Stimulated activated naive B cell treated with anti-CD40 and anti-IgM and Interleukin-4, amounts not matched to agents 10 μg/mL and 1 μg/mL and 100 μg/mL, for 72 hours (primary cell): ENCODE measurements around the gene EIF1B.

Source experiments
- ATAC-seq, 2 donors: fragments of 150-1000 bp; cut with Tn5 transposase; replicated peaks; 2 replicates each; pipeline ENCODE4 v1.10.0; 2021; ENCODE audit warnings: moderate library complexity in 1 of 2
- DNase-seq: peaks from one replicate; pipeline ENCODE4 v3.0.0; 2021
- H3K27ac Mint-ChIP-seq: one replicate; pipeline ENCODE4 v1.8.0; 2022; ENCODE audit warnings: mild to moderate bottlenecking, mixed read lengths
- H3K27me3 Mint-ChIP-seq, 2 donors: one replicate each; pipeline ENCODE4 v1.8.0; 2022; ENCODE audit warnings: mixed read lengths in 2 of 2
- H3K36me3 Mint-ChIP-seq, 2 donors: one replicate each; pipeline ENCODE4 v1.8.0; 2022; ENCODE audit warnings: mixed read lengths in 2 of 2, mild to moderate bottlenecking in 1 of 2
- H3K4me1 Mint-ChIP-seq, 2 donors: one replicate each; pipeline ENCODE4 v1.8.0; 2022; ENCODE audit warnings: mixed read lengths in 2 of 2, mild to moderate bottlenecking in 1 of 2
- H3K4me3 Mint-ChIP-seq, 2 donors: one replicate each; pipeline ENCODE4 v1.8.0; 2022; ENCODE audit warnings: mild to moderate bottlenecking in 2 of 2, mixed read lengths in 2 of 2, moderate library complexity in 1 of 2
- H3K9me3 Mint-ChIP-seq, 2 donors: one replicate each; pipeline ENCODE4 v1.8.0; 2022; ENCODE audit warnings: mixed read lengths in 2 of 2, mild to moderate bottlenecking in 1 of 2

EIF1B gene

GRCh38 chr3:40340541-40341170, 31.1 kb downstream of the EIF1B start:
- Mint-ChIP-seq H3K36me3 (no peaks in the 10 kb centered on the region), H3K9me3 (peaks cover 0 to 2% of the 10 kb centered on the region in 2 donors), H3K27ac (no peak overlapping the region), H3K27me3 (peaks cover 0 to 3% of the 10 kb centered on the region in 2 donors), H3K4me1 (peaks cover 0 to 3% of the 10 kb centered on the region in 2 donors), H3K4me3 (no peak overlapping the region)
- no peak for ATAC-seq
- DNase-seq: no peak

- H3K4me1 Mint-ChIP-seq: no peaks in the 10 kb centered on the region
- H3K36me3 Mint-ChIP-seq: no peaks in the 10 kb centered on the region
- H3K27ac Mint-ChIP-seq: no peak overlapping the region
- H3K9me3 Mint-ChIP-seq: peaks cover 0 to 2% of the 10 kb centered on the region in 2 donors
- peaks cover 0 to 3% of the 10 kb centered on the region in 2 donors for H3K27me3 Mint-ChIP-seq
- DNase-seq: no peak
- ATAC-seq: no peak
- H3K4me3 Mint-ChIP-seq: no peak overlapping the region
These were observed 32.2 kb downstream of the EIF1B start for GRCh38 chr3:40341671-40342070.

- no peak overlapping the region for H3K27ac Mint-ChIP-seq
- ATAC-seq (no peak), DNase-seq (no peak)
- peaks cover 4 to 11% of the 10 kb centered on the region in 2 donors for H3K9me3 Mint-ChIP-seq
- H3K4me3 Mint-ChIP-seq: no peak overlapping the region
- H3K36me3 Mint-ChIP-seq: peaks cover 0 to 3% of the 10 kb centered on the region in 2 donors
- H3K27me3 Mint-ChIP-seq: peaks cover 13 to 16% of the 10 kb centered on the region in 2 donors
- no peaks in the 10 kb centered on the region for H3K4me1 Mint-ChIP-seq
These were observed 41.0 kb downstream of the EIF1B start for GRCh38 chr3:40350529-40350928.

- DNase-seq: no peak
- Mint-ChIP-seq H3K36me3 (peaks cover 0 to 1% of the 10 kb centered on the region in 2 donors), H3K4me1 (no peaks in the 10 kb centered on the region), H3K9me3 (peaks cover 4 to 8% of the 10 kb centered on the region in 2 donors), H3K4me3 (no peak overlapping the region), H3K27me3 (peaks cover 17 to 22% of the 10 kb centered on the region in 2 donors), H3K27ac (no peak overlapping the region)
- peak; percentile 65 to 68 for ATAC-seq
These were observed 45.9 kb downstream of the EIF1B start for GRCh38 chr3:40355410-40355809.

- Mint-ChIP-seq H3K27me3 (peaks cover 12 to 16% of the 10 kb centered on the region in 2 donors), H3K9me3 (no peaks in the 10 kb centered on the region), H3K27ac (no peak overlapping the region), H3K36me3 (peaks cover 0 to 1% of the 10 kb centered on the region in 2 donors), H3K4me3 (no peak overlapping the region), H3K4me1 (no peaks in the 10 kb centered on the region)
- DNase-seq (no peak), ATAC-seq (no peak)
These were observed 48.9 kb downstream of the EIF1B start for GRCh38 chr3:40358454-40358853.
